Mucosa of rectum (tissue), 2 donors: ENCODE data around the gene FAM32A.
A peak's percentile ranks its signal among the peaks of the same experiment; 100 is the strongest.

Experiments used
- H3K27ac ChIP-seq, 2 donors: one replicate each; pipeline ENCODE4 v1.7.0; 2013; ENCODE audit warnings: inconsistent platforms in 2 of 2, low read depth in 2 of 2, low read length in 2 of 2
- H3K27me3 ChIP-seq, 2 donors: one replicate each; pipeline ENCODE4 v1.7.0; 2013; ENCODE audit warnings: low read length in 2 of 2; ENCODE audit not compliant: control insufficient read depth in 2 of 2, insufficient read depth in 2 of 2
- H3K36me3 ChIP-seq, 2 donors: one replicate each; pipeline ENCODE4 v1.7.0; 2013; ENCODE audit warnings: low read length in 2 of 2; ENCODE audit not compliant: control insufficient read depth in 2 of 2, insufficient read depth in 2 of 2
- H3K4me1 ChIP-seq, 2 donors: one replicate each; pipeline ENCODE4 v1.7.0; 2013; ENCODE audit warnings: low read length in 2 of 2, mild to moderate bottlenecking in 1 of 2; ENCODE audit not compliant: control insufficient read depth in 2 of 2, insufficient read depth in 2 of 2
- H3K4me3 ChIP-seq, 2 donors: one replicate each; pipeline ENCODE4 v1.7.0; 2013; ENCODE audit warnings: low read length in 2 of 2
- H3K9ac ChIP-seq, 2 donors: one replicate each; pipeline ENCODE4 v1.7.0; 2013; ENCODE audit warnings: low read length in 2 of 2, low read depth in 1 of 2, mild to moderate bottlenecking in 1 of 2
- H3K9me3 ChIP-seq, 2 donors: one replicate each; pipeline ENCODE4 v1.7.0; 2013; ENCODE audit warnings: low read length in 2 of 2; ENCODE audit not compliant: control insufficient read depth in 2 of 2
- donor health status: healthy.
- donor health status: Normal muscosa, but diverticular disease.

FAM32A gene

DNA sequence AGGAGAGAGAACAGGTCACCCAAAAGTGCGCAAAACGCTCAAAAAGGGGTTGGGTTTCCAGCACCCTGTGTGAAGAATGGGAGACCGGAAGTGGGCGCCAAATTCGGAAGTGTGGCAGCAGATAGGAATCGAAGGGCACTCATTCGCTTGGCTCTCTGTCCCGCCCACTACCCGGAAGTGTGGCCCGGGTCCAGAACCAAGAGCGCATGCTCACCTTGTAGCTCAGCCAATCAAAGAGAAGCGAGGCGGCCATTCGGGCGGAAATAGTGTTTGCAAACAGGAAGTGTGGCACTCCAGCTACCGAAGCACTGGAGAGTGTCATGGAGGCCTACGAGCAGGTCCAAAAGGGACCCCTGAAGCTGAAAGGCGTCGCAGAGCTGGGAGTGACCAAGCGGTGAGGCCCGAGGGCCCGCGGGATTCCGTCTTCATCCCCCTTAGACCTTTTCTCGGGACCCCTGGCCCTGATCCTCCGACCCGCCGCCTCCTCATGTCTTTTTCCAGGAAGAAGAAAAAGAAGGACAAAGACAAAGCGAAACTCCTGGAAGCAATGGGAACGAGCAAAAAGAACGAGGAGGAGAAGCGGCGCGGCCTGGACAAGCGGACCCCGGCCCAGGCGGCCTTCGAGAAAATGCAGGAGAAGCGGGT is at the start of gene FAM32A:
FAM32A (plus strand) TSS at position 288 of the 645 bp plus-strand sequence; CDS start at position 321, 33 bp downstream.
- Histone ChIP-seq H3K27ac (peak within 1 kb of the TSS; percentile 82 to 83), H3K27me3 (no peaks in the 10 kb centered on the region), H3K4me3 (peak within 1 kb of the TSS; percentile 97 to 100), H3K9me3 (no peaks in the 10 kb centered on the region), H3K36me3 (peaks cover 17 to 24% of the 10 kb centered on the region in 2 donors), H3K4me1 (peaks cover 4 to 13% of the 10 kb centered on the region in 2 donors), H3K9ac (peak within 1 kb of the TSS; percentile 91 to 97)

DNA sequence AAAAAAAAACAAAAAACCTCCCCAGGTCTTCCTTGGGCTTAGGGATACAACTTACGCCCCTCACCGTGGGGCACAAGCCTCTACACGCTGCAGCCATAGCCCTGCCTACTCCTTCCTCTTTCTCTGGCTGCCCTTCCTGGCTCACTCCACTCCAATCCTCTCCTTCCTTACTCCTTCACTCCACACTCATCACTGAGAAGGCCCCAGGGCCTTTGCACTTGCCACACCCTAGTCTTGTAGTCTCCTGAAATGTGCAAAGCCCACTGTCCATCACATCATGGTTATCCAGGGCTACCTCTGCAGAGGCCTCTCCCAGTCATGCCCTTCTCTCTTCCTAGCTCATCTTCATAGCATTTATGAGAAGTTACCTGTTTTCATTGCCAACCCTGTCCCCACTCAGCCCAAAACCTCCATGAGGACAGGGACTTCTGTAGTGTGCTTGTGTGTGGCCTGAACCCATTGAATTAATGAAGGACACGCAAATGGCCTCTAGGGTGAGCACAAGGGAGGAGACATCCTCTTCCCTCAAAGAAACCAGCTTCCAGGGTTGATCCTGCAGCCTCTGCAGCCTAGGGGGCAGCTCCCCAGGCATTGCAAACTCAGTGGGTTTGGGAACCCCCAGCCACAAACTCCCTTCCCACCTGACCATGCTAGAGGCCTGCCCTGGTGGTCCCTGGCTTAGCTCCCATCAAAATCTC is 49.6 kb upstream of the FAM32A start:
- H3K4me1 ChIP-seq: no peaks in the 10 kb centered on the region
- no peak overlapping the region for H3K4me3 ChIP-seq
- H3K27me3 ChIP-seq: no peaks in the 10 kb centered on the region
- no peak overlapping the region for H3K9ac ChIP-seq
- H3K9me3 ChIP-seq: no peaks in the 10 kb centered on the region
- H3K27ac ChIP-seq: no peak overlapping the region
- H3K36me3 ChIP-seq: peaks cover 30 to 33% of the 10 kb centered on the region in 2 donors

DNA sequence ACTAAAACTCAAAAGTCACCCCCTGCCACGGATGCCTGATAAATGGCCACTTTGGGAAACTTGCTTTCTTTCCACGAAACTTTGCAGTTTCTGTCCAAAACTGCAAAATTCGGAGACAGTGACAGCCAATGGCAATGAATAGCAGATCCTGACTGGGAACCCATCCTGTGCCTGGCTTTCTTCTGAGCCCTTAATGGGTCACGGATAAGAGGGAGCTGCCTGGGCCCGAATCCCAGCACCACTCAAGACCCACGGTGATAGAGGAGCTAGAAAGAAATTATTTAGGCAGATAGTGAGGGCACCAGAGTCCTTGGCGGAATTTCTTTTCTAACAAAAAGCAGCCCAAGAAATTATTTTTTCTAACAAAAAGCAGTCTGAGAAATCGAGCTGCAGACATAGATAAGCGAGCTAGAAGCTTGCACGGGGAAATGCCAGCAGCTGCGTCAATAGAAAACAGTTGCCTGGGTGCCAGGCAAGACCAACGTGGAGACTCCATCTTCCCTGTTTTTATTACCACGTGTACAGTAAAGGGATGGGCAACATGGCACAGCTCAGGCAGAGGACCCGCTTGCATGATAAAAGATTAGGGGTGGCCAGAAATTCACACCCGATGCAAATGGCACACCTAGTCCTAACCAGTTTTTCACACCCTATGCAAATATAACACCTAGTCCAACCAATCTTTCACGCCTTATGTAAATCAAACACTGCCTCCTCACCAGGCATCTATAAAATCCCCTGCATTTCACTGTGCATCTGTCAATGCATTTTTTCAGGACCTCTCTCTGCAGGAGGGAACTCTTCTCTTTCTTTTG is 48.8 kb upstream of the FAM32A start:
- Histone ChIP-seq H3K27me3 (no peaks in the 10 kb centered on the region), H3K4me3 (no peak overlapping the region), H3K36me3 (peaks cover 27 to 28% of the 10 kb centered on the region in 2 donors), H3K4me1 (peaks cover 0 to 2% of the 10 kb centered on the region in 2 donors), H3K9ac (no peak overlapping the region), H3K9me3 (no peaks in the 10 kb centered on the region), H3K27ac (no peak overlapping the region)

DNA sequence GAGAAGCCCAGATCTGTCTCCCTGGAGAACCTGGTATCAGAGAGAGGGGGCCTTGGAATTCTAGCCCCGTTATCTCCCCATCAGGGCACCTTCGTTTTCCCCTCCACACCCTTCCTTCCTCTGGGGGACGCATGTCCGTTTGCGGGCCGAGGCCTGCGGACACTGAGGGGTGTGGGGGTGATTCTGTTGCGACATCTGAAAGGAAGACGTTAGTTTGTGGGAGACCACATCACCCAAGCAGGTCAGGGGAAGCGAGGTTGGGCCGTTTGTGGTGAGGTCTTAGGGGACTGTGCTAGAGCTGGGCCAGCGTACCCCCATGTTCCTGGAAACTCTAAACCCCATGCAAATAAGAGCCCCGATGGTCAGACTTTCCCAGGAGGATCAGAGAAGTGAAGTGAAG is 45.5 kb upstream of the FAM32A start:
- H3K36me3 ChIP-seq: no peaks in the 10 kb centered on the region
- no peak overlapping the region for H3K9ac ChIP-seq
- H3K27ac ChIP-seq: no peak overlapping the region
- no peaks in the 10 kb centered on the region for H3K27me3 ChIP-seq
- peaks cover 2 to 7% of the 10 kb centered on the region in 2 donors for H3K4me1 ChIP-seq
- no peaks in the 10 kb centered on the region for H3K9me3 ChIP-seq
- no peak overlapping the region for H3K4me3 ChIP-seq

DNA sequence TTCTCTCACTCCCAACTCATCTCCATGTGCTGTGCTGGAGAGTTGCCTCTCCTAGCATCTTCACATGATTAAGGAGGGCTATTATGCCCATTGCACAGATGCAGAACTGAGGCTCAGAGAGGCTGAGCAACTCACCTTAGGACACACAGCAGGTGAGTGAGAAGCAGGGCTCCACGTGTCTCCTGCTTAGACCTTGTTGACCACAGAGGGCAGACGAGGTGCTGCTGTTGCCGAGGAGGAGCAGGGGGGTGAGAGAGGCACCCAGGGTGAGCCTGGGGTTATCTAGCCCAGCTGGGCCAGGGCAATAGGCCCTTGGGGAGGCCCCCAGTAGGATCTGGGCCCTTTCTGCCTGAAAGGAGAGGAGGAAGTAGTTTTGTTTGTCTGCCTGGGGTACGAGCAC is 44.2 kb upstream of the FAM32A start:
- Histone ChIP-seq H3K27ac (peak overlapping the region in 1 of 2 donors; percentile 38), H3K9ac (peak overlapping the region in 1 of 2 donors; percentile 14), H3K27me3 (no peaks in the 10 kb centered on the region), H3K9me3 (no peaks in the 10 kb centered on the region), H3K4me3 (no peak overlapping the region), H3K4me1 (peaks cover 2 to 11% of the 10 kb centered on the region in 2 donors), H3K36me3 (no peaks in the 10 kb centered on the region)

DNA sequence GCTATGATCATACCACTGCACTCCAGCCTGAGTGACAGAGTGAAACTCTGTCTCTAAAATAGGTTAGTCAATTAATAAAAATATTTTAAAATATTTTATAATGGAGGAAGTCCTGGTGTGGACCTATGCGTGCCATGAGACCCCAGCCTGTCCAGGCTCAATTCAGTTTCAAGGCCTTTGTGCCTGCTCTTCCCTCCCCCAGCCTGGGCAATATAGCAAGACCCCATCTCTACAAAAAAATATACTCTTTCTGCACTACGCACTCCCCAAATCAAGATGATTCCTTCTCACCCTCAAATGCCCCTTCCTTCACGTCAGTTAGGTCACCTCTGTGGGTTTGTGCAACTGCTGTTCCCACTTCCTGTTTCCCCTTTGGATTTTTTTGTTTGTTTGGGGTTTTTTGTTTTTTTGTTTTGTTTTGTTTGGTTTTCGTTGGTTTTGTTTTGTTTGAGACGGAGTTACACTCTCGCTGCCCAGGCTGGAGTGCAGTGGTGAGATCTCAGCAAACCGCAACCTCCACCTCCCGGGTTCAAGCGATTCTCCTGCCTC is 43.1 kb upstream of the FAM32A start:
- Histone ChIP-seq H3K9ac (no peak overlapping the region), H3K27me3 (no peaks in the 10 kb centered on the region), H3K9me3 (no peaks in the 10 kb centered on the region), H3K27ac (peak overlapping the region in 1 of 2 donors; percentile 56), H3K36me3 (no peaks in the 10 kb centered on the region), H3K4me1 (peaks cover 2 to 11% of the 10 kb centered on the region in 2 donors), H3K4me3 (no peak overlapping the region)

DNA sequence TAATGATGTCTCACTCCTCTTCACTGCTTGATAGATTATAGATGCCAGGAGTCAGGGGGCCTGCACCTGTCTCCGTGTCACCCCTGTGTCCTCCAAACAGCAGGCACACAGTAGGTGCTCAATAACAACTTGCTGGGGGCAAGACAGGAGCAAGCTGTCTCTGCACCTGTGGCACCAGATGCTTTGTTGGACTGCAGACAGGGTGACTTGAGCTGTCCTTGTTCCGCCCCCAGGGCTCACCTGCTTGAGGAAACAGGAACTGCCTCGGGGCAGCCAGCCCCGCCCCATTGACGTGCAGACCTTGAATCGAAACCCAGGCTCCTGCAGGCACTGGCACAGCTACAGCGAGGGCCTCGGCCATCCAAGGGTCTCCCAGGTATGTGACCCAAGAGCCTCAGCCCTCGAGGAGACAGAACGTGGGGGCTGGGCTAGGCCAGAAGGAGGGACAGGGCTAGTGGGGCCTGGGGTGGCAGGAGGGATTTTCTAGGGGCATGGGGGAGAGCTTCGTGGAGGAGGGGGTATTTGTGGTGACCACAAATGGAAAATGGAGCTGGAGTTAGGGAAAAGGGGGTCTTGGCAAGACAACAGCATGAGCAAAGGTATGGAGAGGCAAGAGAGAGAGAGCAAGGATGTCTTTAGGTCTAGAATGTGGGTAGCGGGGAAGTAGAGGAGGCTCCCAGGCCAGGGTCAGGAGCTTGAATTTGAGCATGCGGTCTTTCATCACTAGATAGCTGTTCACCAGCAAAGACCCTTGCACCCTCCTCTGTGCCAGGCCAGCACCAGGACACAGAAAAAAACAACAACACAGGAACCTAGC is 41.6 kb upstream of the FAM32A start, which contains the start of gene HSH2D:
HSH2D (plus strand) TSS at position 287 of the 817 bp plus-strand sequence. CDS start 5,066 bp downstream, outside the sequence.
- no peaks in the 10 kb centered on the region for H3K9me3 ChIP-seq
- H3K9ac ChIP-seq: peak within 1 kb of the TSS; percentile 82 to 89
- peaks cover 3 to 13% of the 10 kb centered on the region in 2 donors for H3K4me1 ChIP-seq
- peak within 1 kb of the TSS; percentile 92 to 94 for H3K27ac ChIP-seq
- H3K4me3 ChIP-seq: peak within 1 kb of the TSS; percentile 81 to 82
- no peaks in the 10 kb centered on the region for H3K27me3 ChIP-seq
- H3K36me3 ChIP-seq: peaks cover 0 to under 1% of the 10 kb centered on the region in 2 donors

DNA sequence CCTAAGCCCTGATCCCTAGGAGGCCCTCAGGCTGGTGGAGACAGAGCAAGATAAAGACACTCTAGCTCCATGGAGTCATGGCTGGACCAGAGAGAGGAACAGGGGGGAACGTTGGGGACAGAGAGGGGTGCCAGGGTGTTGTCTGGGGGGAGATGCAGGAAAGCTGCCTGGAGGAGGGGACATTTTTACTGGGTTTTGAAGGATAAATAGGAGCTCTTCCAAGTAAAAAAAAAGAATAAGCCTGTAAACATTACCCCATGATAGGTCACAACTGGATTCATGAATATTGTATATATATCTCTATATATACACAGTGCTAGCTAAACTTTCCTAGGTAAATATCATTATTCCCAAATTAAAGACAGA is 41.0 kb upstream of the FAM32A start:
- Histone ChIP-seq H3K4me1 (peaks cover 4 to 17% of the 10 kb centered on the region in 2 donors), H3K27ac (peak overlapping the region; percentile 92 to 94), H3K27me3 (no peaks in the 10 kb centered on the region), H3K4me3 (peak overlapping the region; percentile 81 to 82), H3K9ac (peak overlapping the region; percentile 82 to 89), H3K36me3 (peaks cover 0 to 6% of the 10 kb centered on the region in 2 donors), H3K9me3 (no peaks in the 10 kb centered on the region)

DNA sequence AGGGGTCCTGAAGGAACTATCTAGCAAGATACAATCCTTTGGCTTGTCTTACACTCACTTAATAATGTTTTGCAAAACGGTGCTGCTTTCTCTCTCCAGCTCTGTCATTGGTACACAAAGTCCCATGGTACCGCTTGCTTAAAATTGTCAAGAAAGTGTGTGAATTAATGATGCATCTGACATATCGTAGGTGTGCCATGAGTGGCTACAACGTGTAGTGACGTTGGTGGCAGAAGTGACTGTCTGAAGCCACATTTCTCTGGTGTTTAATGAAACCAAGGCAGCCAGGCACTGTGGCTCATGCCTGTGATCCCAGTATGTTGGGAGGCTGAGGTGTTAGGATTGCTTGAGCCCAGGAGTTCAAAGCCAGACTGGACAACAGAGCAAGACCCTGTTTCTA is 39.1 kb upstream of the FAM32A start:
- H3K27me3 ChIP-seq: no peaks in the 10 kb centered on the region
- H3K4me1 ChIP-seq: peaks cover 2 to 17% of the 10 kb centered on the region in 2 donors
- H3K27ac ChIP-seq: peak overlapping the region in 1 of 2 donors; percentile 32
- H3K9me3 ChIP-seq: no peaks in the 10 kb centered on the region
- H3K4me3 ChIP-seq: peak overlapping the region; percentile 6 to 53
- peaks cover 0 to 6% of the 10 kb centered on the region in 2 donors for H3K36me3 ChIP-seq
- no peak overlapping the region for H3K9ac ChIP-seq
